Liver (tissue), 9 donors: ENCODE results near the gene SLC38A2. TPM values are rescaled to one million over a fixed set of nuclear protein-coding genes. Genes with fewer than 3 reads are reported as not detected.

Source experiments
- DNase-seq: peaks from one replicate; pipeline ENCODE4 v3.0.0-alpha.2; 2017; ENCODE audit warnings: low spot score
- H3K27ac ChIP-seq, 2 donors: one replicate each; pipeline ENCODE4 v1.7.0; 2013; ENCODE audit warnings: inconsistent platforms in 2 of 2, low read length in 2 of 2, control low read depth in 1 of 2, low read depth in 1 of 2, mild to moderate bottlenecking in 1 of 2
- H3K27me3 ChIP-seq, 4 donors: one replicate each; pipeline versions ENCODE4 v1.6.1 to v1.7.0; 2013; ENCODE audit warnings: low read length in 3 of 4, inconsistent platforms in 1 of 4, mild to moderate bottlenecking in 1 of 4, moderate library complexity in 1 of 4; ENCODE audit not compliant: control insufficient read depth in 4 of 4, insufficient read depth in 4 of 4
- H3K36me3 ChIP-seq, 4 donors: one replicate each; pipeline versions ENCODE4 v1.6.1 to v1.7.0; 2013; ENCODE audit warnings: low read length in 3 of 4, mild to moderate bottlenecking in 3 of 4, low read depth in 1 of 4, moderate library complexity in 1 of 4; ENCODE audit not compliant: control insufficient read depth in 4 of 4, insufficient read depth in 3 of 4
- H3K4me1 ChIP-seq, 4 donors: one replicate each; pipeline versions ENCODE4 v1.6.1 to v1.7.0; 2013; ENCODE audit warnings: low read length in 3 of 4, mild to moderate bottlenecking in 3 of 4, moderate library complexity in 1 of 4; ENCODE audit not compliant: control insufficient read depth in 4 of 4, insufficient read depth in 4 of 4
- H3K4me3 ChIP-seq, 3 donors: one replicate each; pipeline versions ENCODE4 v1.6.1 to v1.7.0; 2013; ENCODE audit warnings: low read length in 3 of 3, control low read depth in 1 of 3, low read depth in 1 of 3, mild to moderate bottlenecking in 1 of 3
- H3K9ac ChIP-seq, 2 donors: one replicate each; pipeline ENCODE4 v1.7.0; 2013; ENCODE audit warnings: low read length in 2 of 2, mild to moderate bottlenecking in 2 of 2, moderate library complexity in 2 of 2, control low read depth in 1 of 2, low read depth in 1 of 2
- H3K9me3 ChIP-seq, 4 donors: one replicate each; pipeline versions ENCODE4 v1.6.1 to v1.7.0; 2013; ENCODE audit warnings: low read length in 3 of 4; ENCODE audit not compliant: control insufficient read depth in 4 of 4
- ATF3 ChIP-seq: IDR thresholded peaks from 2 replicates; pipeline ENCODE4 v1.6.1; 2016; ENCODE audit warnings: antibody characterized with exemption
- EGR1 ChIP-seq, 2 donors: IDR thresholded peaks; 2 replicates each; pipeline ENCODE4 v1.6.1; 2016 to 2018; ENCODE audit warnings: antibody characterized with exemption in 2 of 2, low read depth in 2 of 2
- FOXA1 ChIP-seq: IDR thresholded peaks from 2 replicates; pipeline ENCODE4 v1.6.1; 2016; ENCODE audit warnings: antibody characterized with exemption
- FOXA2 ChIP-seq: IDR thresholded peaks from 2 replicates; pipeline ENCODE4 v1.6.1; 2016; ENCODE audit warnings: antibody characterized with exemption
- GABPA ChIP-seq, 2 donors: IDR thresholded peaks in 1 of 2; conservative IDR thresholded peaks in 1 of 2; 2 replicates each; pipeline ENCODE4 v1.6.1; 2016; ENCODE audit warnings: antibody characterized with exemption in 2 of 2, mild to moderate bottlenecking in 1 of 2, moderate library complexity in 1 of 2
- HNF4G ChIP-seq: IDR thresholded peaks from 2 replicates; pipeline ENCODE4 v1.6.1; 2016; ENCODE audit warnings: antibody characterized with exemption
- MAX ChIP-seq: IDR thresholded peaks from 2 replicates; pipeline ENCODE4 v1.6.1; 2016; ENCODE audit warnings: antibody characterized with exemption
- NR2F2 ChIP-seq: IDR thresholded peaks from 2 replicates; pipeline ENCODE4 v1.6.1; 2016; ENCODE audit warnings: antibody characterized with exemption
- RAD21 ChIP-seq, 2 donors: IDR thresholded peaks; 2 replicates each; pipeline ENCODE4 v1.6.1; 2016; ENCODE audit warnings: antibody characterized with exemption in 2 of 2, mild to moderate bottlenecking in 2 of 2
- REST ChIP-seq: IDR thresholded peaks from 2 replicates; pipeline ENCODE4 v1.6.1; 2016; ENCODE audit warnings: antibody characterized with exemption, mild to moderate bottlenecking
- RXRA ChIP-seq, 2 donors: IDR thresholded peaks; 2 replicates each; pipeline ENCODE4 v1.6.1; 2017 to 2018; ENCODE audit warnings: antibody characterized with exemption in 2 of 2, mild to moderate bottlenecking in 1 of 2
- SP1 ChIP-seq: IDR thresholded peaks from 2 replicates; pipeline ENCODE4 v1.6.1; 2018; ENCODE audit warnings: antibody characterized with exemption, mild to moderate bottlenecking
- YY1 ChIP-seq: IDR thresholded peaks from 2 replicates; pipeline ENCODE4 v1.6.1; 2016; ENCODE audit warnings: antibody characterized with exemption, mild to moderate bottlenecking
- WGBS: extraction: QIAGEN DNeasy Blood & Tissue Kit; methylation state at CpG from one replicate; pipeline ENCODE4 v1.1.7; 2013; 5-methylcytosine and 5-hydroxymethylcytosine counted together
- polyA plus RNA-seq, 2 donors: library from polyadenylated mRNA; stranded (reverse) in 1 of 2; unstranded in 1 of 2; fragments of 200-250 nt in 1 of 2; fragments of >200 nt in 1 of 2; fragmentation: Nextera tagmentation in 1 of 2; extraction: Ambion mirVana in 1 of 2; gene quantifications; one replicate each; pipeline versions ENCODE4 v1.2.1 to v1.2.3, GENCODE V29; 2013 to 2015
- total RNA-seq, 2 donors: library from RNA; depleted of rRNA; stranded (reverse); fragments of >200 nt; gene quantifications; one replicate each; pipeline ENCODE4 v1.2.3, GENCODE V29; 2014
- donor health status: healthy.
- donor health status: healthy.
- donor health status: healthy.
- donor health status: healthy.
- donor health status: healthy.

Gene SLC38A2
- total and polyA plus RNA-seq, 4 donors: 50.6 to 472 (median 97.4) TPM

GRCh38 chr12:46358791-46359666 is 13.5 kb downstream of the SLC38A2 start:
- Histone ChIP-seq H3K9ac (no peak overlapping the region), H3K27ac (no peak overlapping the region), H3K4me3 (no peak overlapping the region), H3K36me3 (peaks cover 8 to 53% (median 48%) of the 10 kb centered on the region in 4 donors), H3K9me3 (no peaks in the 10 kb centered on the region), H3K27me3 (no peaks in the 10 kb centered on the region), H3K4me1 (peaks cover 0 to 8% (median 1%) of the 10 kb centered on the region in 4 donors)
- DNase-seq: no peak
- 94% methylated on average over 7 of the region's 7 CpGs for WGBS
- TF ChIP-seq EGR1 (IDR thresholded peaks at IDR 0.05; ENCODE audit: low read depth in 2 of 2) (no peak), MAX (no peak), SP1 (no peak), NR2F2 (no peak), RXRA (IDR thresholded peaks at IDR 0.05) (no peak), FOXA2 (no peak), ATF3 (no peak), FOXA1 (no peak), REST (no peak)

GRCh38 chr12:46358325-46358700 is 14.3 kb downstream of the SLC38A2 start:
- Histone ChIP-seq H3K4me3 (no peak overlapping the region), H3K27me3 (no peaks in the 10 kb centered on the region), H3K9ac (no peak overlapping the region), H3K9me3 (no peaks in the 10 kb centered on the region), H3K27ac (no peak overlapping the region), H3K4me1 (peaks cover 0 to 8% (median 1%) of the 10 kb centered on the region in 4 donors), H3K36me3 (peaks cover 8 to 46% (median 42%) of the 10 kb centered on the region in 4 donors)
- DNase-seq: no peak
- TF ChIP-seq FOXA2 (no peak), HNF4G (no peak), RAD21 (IDR thresholded peaks at IDR 0.05) (no peak), ATF3 (no peak), YY1 (no peak), NR2F2 (no peak), GABPA (IDR thresholded peaks at IDR 0.05 in 1 of 2, conservative IDR thresholded peaks at IDR 0.05 in 1 of 2) (no peak)
